DMS 273 (cell line): ENCODE results near the gene COL20A1.
"Not testable (repeated sequence)": the region's sequence is repeated elsewhere in the genome, so short reads cannot be mapped to it uniquely, and the experiment has no call there.

Experiments used
- DNase-seq: peaks from one replicate; lab custom pipeline; 2025; ENCODE audit not compliant: unreplicated experiment; lab: John Stamatoyannopoulos, UW

Gene COL20A1

DNA sequence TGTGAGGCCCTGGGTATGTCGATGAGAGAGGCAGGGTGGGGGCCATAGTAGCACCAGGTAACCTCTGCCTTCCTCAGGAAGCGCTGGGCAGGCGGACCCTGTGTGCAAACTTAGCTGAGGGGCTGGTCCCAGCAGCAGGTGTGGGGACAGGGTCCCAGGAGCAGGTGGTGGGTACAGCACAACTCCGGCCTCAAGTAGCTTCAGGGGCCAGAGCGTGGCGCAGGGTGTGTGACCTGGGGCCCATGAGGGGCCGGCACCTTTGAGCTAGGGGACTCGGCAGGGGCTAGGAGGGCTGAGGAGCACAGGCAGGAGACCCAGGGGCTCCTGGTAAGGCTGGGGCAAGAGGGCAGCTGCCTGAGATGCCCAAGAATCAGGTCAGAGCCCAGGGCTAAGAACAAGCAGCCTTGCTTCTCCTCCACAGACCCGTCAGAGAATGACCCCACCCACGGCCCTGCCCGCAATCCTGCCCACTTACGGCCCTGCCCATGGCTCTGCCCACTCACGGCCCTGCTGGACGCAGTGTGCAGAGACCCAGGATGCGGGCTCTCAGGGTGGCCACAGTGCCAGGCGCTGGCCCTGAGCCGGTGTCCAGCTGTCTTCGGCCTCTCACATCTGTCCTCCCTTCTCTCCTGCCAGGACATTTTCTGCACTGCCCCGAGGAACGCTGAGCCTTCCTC is 37.2 kb downstream of the COL20A1 start:
- DNase-seq, result no peak

DNA sequence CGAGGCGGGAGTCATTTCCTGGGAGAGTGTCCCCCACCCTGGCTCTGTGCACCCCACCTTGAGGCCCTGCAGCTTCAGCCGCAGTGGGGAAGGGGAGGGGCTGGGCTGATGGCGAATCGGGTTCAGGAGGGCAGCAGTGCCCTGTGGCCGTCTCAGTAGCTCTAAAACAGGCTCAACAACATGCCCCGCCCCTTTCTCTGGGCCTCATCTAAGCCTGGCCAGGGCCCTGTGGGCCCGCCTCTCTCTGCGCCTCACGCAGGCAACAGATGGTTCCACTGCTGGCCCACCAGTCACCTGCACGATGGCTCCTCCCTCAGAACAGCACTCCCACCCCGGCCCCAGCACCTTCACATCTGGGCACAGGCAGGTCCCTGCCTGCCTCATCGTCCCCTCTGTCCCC is 38.0 kb downstream of the COL20A1 start:
- no peak for DNase-seq

DNA sequence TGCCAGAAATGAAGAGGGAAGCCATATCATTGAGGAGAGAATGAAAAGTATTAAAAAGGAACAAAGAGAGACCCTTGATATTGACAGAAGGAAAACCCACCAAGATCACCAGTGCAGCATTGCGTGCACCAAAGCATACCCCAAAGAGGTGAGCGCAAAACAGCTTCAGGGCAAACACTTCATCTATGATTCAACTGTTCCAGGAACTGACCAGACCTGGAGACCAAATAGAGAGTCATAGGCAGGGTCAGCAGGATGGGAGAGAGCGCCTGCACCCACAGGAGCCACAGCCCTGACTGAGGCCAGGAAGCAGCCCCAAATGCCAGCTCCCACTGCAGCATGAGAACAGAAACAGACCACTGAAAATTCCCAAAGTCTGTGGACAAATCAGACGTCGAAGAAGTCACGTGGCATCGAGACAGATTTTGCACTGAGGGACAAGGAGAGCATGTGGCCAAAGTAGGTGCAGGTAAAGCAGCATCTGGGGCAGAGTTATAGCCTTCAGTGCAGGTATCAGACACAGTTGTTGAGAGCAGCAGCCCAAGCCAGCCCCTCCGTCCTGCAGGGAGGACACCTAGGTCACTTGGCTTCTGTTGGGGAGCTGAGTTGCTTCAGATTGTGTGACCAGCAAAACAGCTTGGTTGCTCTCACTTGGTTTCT is 38.9 kb downstream of the COL20A1 start:
- DNase-seq, result no peak

DNA sequence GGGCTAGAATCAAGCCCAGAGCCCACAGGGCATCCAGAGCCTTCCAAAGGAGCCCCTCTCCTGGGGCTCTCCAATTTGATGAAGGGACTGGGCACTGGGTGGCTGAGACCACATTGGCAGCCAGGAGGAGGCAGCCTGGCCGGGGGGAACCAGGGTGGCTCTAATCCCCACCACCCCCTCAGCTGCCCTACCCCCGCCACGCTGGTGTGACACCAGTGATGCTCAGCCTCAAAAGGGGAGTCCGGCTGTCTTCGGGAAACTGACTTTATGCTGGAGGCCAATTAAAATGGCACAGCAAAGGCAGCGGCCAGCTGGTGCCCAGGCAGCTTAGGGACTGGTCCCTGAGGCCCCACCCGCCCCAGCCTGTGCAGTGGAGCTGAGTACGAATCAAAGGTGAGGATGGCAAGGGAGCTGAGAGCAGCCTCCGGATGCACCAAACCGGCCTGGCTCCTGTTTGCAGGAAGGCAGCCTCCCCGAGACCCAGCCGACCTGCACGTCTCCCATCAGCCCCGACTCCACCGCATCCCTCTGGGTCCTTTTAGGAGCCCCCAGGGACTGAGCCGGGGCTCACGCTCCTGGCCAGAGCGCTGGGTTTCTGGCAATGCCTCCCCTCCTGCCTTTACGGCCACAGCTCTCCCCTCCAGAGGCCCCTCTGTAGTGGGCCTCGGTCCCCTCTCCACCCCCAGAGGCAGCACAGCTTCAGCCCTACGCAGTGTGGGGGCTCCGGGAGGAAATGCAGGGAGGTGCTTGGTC is 39.7 kb downstream of the COL20A1 start:
- no peak for DNase-seq

DNA sequence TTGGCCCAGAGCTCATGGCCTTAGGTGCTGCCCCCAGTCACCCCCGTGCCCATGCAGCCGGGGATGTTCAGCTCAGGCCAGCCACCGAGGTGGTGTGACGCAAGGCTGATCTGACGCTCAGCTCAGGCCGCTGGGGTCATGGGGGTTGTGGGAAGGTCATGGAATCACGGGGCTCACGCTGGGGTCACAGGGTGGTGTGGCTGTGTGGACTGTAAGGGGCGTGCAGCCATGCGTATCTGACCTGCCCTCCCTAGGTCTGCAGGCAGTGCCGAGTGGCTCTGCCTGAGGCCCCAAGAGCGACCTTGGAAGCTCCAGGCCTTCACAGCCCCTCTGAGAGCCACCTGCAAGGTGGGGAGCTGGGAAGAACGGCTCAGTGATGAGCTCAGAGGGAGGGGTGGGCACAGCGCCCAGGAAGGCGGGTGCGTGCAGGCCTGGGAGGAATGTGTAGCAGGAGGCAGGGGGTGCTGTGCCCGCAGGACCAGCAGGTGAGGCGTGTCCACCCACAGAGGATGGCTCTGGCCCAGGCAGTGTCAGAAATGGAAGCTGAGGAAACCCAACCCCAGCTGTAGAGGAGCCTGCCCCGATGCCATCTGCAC is 40.4 kb downstream of the COL20A1 start:
- peak; percentile 86 for DNase-seq

DNA sequence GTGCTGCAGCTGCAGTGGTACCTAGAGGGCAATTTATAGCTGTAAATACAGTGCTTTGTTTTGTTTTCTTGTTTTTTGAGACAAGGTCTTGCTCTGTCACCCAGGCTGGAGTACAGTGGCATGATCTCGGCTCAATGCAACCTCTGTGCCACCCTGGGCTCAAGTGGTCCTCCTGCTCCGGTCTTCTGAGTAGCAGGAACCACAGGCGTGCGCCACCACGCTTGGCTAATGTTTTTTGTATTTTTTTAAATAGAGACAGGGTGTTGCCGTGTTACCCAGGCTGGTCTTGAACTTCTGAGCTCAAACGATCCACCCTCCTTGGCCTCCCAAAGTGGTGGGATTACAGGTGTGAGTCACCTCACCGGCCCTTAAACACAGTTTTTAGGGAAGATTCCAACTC is 41.4 kb downstream of the COL20A1 start:
- no peak for DNase-seq

DNA sequence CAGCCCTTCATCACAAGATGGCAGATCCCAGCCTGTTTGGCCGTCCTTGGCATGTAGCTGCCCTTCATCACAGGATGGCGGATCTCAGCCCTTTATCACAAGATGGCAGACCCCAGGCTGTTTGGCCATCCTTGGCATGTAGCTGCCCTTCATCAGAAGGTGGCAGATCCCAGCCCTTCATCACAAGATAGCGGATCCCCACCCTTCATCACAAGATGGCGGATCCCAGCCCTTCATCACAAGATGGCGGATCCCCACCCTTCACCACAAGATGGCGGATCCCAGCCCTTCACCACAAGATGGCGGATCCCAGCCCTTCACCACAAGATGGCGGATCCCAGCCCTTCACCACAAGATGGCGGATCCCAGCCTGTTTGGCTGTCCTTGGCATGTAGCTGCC is 42.1 kb downstream of the COL20A1 start:
- DNase-seq, result not testable (repeated sequence)

DNA sequence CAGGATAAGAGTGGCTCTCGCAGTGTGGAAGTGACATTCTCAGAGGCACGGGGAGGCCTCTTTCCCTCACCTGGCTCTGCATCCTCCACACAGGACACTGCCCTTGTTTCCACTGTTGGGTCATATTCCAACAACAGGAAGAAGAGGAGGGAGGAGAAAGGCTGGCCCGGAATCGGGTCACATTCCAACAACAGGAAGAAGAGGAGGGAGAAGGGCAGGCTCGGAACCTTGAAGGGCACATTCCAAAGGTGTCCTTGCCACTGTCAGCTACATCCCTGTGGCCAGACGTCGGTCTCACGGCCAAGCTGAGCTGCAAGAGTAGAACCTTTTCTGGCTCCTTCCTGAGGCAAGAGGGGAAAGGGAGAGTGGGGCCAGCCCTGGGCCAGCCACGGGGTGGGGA is 42.7 kb downstream of the COL20A1 start:
- DNase-seq, result no peak

DNA sequence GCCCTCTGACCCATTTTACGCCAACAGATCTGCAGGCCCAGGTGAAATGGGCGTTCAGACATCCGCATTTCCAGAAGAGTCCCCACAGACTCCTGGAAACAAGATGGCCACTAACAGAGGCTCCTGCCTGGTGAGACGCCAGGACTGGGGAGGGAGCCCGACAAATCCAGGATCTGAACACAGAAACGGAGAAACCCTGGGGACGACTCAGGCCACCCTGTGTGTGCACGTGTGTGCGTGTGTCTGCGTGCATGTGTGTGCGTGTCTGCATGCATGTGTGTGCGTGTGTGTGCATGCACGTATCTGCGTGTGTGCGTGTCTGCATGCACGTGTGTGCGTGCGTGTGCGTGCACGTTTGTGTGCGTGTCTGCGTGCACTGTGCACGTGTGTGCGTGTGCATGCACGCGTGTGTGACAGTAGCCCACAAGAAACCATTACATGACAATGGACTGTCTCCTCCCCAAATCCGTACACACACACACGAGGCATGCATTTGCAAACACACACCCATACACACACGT is 43.3 kb downstream of the COL20A1 start:
- no peak for DNase-seq

DNA sequence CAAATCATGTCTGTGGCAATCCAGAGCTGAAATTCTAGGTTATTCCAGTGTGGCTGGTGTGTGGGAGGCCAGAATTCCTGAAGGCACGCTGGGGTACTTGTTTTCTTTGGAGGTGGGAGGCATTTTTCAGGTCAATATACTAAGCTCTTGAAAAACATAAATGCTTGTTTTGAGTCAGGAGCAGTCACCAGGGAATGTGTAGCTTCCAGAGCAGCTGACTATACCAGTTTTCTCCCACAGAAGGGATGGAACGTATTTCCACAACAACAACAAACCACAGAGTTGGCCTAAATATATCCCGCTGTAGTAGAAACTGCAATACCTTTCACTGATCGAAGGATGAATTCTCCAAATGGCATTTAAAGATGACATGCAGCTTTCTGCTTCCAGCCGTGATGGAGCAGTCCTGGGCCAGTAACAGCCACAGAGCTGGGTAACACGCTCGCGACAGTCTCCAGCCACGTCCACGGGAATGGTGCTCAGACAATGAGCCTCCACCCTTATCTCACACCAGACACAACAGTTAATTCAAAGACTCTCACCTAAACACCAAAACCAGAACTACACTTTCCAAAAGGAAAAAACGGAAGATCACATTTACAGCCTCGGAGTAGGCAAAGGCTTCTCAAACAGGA is 44.9 kb downstream of the COL20A1 start:
- no peak for DNase-seq

DNA sequence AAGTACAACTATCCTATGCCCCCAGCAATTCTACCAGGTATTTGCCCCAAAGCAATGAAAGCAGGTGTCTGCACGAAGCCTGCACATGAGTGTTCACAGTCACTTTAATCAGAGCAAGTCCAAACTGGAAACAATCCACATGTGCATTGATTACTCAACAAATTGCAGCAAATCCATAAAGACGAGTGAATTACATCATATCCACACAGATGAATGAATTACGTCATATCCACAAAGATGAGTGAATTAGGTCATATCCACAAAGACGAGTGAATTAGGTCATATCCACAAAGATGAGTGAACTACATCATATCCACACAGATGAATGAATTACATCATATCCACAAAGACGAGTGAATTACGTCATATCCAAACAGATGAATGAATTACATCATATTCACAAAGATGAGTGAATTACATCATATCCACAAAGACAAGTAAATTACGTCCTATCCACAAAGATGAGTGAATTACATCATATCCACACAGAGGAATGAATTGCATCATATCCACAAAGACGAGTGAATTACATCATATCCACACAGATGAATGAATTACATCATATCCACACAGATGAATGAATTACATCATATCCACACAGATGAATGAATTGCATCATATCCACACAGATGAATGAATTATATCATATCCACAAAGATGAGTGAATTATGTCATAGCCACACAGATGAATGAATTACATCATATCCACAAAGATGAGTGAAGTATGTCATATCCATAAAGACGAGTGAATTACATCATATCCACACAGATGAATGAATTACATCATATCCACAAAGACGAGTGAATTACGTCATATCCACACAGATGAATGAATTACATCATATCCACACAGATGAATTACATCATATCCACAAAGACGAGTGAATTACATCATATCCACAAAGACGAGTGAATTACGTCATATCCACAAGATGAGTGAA is 46.4 kb downstream of the COL20A1 start:
- not testable (repeated sequence) for DNase-seq

DNA sequence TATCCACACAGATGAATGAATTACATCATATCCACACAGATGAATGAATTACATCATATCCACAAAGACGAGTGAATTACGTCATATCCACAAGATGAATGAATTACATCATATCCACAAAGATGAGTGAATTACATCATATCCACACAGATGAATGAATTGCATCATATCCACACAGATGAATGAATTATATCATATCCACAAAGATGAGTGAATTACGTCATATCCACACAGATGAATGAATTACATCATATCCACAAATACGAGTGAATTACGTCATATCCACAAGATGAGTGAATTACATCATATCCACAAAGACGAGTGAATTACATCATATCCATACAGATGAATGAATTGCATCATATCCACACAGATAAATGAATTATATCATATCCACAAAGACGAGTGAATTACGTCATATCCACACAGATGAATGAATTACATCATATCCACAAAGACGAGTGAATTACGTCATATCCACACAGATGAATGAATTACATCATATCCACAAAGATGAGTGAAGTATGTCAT is 47.2 kb downstream of the COL20A1 start:
- DNase-seq, result not testable (repeated sequence)

DNA sequence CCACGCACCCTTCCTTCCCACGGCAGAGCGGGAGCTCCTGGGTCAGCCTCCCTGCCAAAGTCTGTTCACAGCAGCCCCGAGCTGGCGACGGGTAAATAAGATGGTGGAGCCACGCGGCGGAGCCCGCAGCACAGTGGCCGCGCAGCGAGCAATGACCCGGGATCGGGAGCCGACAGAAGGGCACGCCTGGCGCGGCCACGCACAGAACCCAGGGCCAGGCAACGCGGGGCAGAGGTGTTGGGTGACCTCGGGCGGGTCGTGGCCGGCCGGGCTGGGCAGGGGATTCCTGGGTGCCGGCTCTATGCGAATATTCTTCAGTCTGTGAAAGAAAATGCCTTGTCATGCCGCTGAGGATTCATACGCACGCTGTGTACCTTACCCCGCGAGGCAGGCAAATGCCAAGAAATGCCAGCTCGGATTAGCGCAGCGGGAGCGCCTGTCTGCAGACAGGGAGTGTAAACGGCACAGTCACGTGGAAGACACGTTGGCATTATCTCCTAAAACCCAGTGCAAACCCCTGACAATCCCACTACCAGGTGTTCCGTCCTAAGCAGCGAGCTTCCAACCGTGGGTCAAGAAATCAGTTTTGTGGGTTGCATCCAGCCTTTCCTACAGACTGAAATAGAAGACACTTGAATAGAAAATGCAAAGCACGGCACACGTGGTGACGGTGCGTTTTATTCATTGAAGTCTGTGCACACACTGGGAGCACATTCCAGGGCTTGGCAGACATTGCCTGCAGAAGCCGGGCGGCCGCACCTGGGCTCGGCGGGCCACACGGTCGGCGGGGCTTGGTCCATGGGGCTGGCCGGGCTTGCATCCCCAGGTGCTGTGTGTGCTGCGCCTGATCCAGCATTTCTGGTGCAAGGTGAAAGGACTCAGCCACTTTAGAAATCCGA is 49.8 kb downstream of the COL20A1 start:
- DNase-seq, result peak; percentile 61

DNA sequence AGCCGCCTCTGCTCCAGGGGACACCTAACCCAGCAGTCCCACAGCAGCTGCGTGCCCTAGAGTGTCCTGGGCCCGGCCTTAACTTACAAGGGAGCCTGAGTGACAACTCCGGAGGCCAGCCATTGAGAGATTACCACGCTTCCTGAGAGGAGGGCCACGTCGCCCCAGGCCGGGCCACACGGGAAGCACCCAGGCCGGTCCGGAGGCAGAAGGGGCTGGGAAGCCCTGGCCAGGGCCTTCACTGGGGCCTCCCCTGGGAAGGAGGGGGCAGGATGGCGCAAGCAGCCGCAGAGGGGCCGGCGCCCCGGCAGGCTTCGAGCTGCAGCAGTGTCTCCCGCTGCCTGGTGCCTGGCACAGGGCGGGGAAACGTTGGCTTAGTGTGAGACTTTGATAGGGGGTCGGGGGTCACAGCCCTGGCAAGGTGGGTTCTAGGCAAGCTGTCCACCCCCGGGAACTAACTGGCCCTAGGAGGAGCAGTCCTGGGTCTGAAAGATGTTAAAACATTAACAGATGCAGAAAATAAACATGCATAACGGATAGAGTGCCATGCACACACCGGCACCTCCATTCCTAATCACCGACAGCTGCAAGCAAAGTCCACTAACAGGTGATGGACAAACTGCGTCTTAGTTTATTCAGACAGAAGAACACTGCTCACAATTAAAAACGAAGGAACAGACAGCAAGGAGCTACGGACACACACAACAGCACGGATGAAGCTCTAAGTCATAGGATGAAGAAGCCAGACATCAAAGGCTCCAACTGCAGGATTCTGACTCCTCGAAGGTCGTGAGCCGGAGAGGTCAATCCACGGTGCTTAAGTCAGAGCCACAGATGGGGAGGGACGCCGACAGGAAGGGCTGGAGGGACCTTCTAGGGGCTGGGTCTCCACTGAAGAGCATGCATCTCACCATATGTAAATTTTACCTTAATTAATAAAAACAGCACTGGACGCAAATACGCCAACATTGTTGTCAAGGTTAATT is 50.8 kb downstream of the COL20A1 start:
- DNase-seq, result no peak

DNA sequence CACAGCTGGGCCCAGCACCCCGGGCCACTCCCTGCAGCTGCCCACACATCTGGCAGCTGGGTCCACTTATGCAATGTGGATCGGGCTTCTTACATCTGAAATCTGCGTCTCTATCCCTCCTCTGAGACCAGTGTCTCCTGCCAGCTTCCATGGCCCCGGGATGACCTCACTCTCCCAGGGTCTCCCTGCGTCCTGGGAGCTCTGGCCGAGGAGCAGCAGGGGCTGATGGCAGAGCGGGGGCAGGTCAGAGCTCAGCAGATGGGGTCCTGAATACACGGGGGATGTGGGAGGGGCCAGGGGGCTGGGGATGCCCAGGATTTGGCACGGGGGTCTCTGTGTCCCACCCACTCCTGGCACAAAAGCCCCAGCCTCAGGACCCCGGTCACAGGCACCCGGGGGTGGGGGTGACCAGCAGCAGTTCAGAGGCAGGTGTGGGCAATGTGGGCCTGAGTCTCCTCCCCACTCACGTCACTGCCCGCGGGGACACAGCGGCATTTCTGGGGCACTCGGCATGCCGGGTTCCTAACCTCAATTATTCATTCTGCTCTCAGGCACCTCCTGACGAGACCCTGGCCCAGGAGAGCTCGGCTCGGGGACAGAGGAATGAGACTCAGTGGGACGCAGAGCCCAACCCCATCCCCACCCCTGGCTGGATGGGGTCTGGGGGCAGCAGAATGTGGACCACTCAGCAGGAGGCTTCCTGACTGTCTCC is 51.8 kb downstream of the COL20A1 start:
- peak; percentile 35 for DNase-seq

DNA sequence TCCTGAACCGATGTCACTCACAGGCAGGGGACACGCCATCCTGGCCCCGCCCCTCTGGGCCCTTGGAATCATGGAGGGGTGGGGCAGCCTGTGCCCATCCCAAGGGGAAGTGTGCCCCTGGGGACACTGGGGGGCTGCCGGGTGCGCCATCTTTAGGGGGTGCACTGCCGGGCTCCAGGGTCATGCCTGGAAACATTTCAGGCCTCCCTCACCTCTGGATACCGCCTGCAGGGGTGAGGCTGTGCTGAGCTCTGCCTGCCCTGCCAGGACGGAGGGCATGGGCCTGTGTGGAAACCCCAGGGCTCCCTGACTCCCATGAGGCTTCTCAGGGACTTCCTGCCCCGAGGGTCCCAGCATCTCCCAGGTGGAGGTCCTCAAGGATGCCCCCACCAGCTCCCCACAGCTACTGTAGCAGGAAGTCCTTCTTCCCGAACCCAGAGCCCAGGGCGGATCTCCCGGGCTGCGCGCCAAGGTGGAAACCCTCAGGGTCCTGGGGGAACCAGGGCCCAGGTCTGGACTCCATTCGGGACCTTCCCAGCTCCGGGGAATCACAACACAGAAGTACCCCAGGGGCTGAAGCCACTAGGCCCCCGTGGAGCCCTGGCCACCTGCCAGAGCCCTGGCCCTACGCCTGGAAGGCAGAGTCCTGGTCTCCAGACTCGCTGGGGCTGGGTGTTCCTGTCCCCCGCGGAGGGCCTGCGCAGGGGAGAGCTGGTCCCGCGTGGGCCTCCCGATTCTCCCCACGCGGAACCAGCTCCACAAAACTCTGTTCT is 52.5 kb downstream of the COL20A1 start:
- DNase-seq, result peak; percentile 65
